HepG2 (cell line): Measurements from ENCODE around the gene SLC6A12. TPM values are rescaled to one million over a fixed set of nuclear protein-coding genes. Genes with fewer than 3 reads are reported as not detected.

Experiments
- ATAC-seq: fragments of 200-7000 bp; cut with Tn5 transposase; 3 replicates; pipeline ENCODE4 v1.9.1; 2020; ENCODE audit warnings: mild to moderate bottlenecking, moderate library complexity
- BruUV-seq: library from RNA; stranded (reverse); fragments of 400-500 nt; replicated peaks from 2 replicates; lab custom pipeline; 2021; lab: Mats Ljungman, UMichigan
- CTCF ChIA-PET: fragments of 300-600 bp; formaldehyde crosslinking; extraction: SDS; loops from one replicate; lab custom pipeline; 2021; ENCODE audit warnings: low total read pairs, inconsistent platforms, low intra/inter-chr PET ratio; lab: Yijun Ruan, JAX
- POLR2A ChIA-PET: fragments of 350-600 bp; sonication (Branson Sonifier 250); formaldehyde crosslinking; loops from one replicate; lab custom pipeline; 2020; ENCODE audit warnings: antibody characterized with exemption, inconsistent platforms; lab: Yijun Ruan, JAX
- DNase-seq: peaks from one replicate; pipeline ENCODE4 v3.0.0-alpha.2; 2015; ENCODE audit warnings: low spot score
- FAIRE-seq: peaks from 3 replicates; lab custom pipeline; 2011; peaks lifted over from hg19 to GRCh38; lab: Jason Lieb, UNC
- H2AFZ ChIP-seq: one replicate; pipeline ENCODE4 v1.6.1; 2011; ENCODE audit warnings: low read length, inconsistent platforms
- H3K27ac ChIP-seq: fragments of 300-600 bp; 3 replicates; pipeline ENCODE4 v1.8.0; 2011; ENCODE audit warnings: mixed run types, mild to moderate bottlenecking, mixed read lengths, low read length, inconsistent platforms; ENCODE audit not compliant: insufficient read depth; ENCODE audit errors: extremely low read length
- H3K27me3 ChIP-seq, 2 experiments: fragments of 200-600 bp in 1 of 2; 2 replicates in 1 of 2; 3 replicates in 1 of 2; pipeline versions ENCODE4 v1.6.0 to v1.8.0; 2011; ENCODE audit warnings: low read length in 2 of 2, mild to moderate bottlenecking in 2 of 2, moderate library complexity in 2 of 2, inconsistent platforms in 1 of 2; ENCODE audit not compliant: insufficient read depth in 2 of 2, control insufficient read depth in 1 of 2
- H3K36me3 ChIP-seq, 2 experiments: fragments of 200-600 bp in 1 of 2; replicated peaks in 1 of 2; 2 replicates in 1 of 2; 3 replicates in 1 of 2; pipeline versions ENCODE4 v1.5.1 to v1.8.0; 2011; ENCODE audit warnings: low read length in 2 of 2, inconsistent platforms in 1 of 2; ENCODE audit not compliant: insufficient read depth in 2 of 2, control insufficient read depth in 1 of 2
- H3K4me1 ChIP-seq: 2 replicates; pipeline ENCODE4 v1.5.1; 2012; ENCODE audit warnings: low read length, inconsistent platforms; ENCODE audit not compliant: insufficient read depth
- H3K4me2 ChIP-seq: 2 replicates; pipeline ENCODE4 v1.6.0; 2011; ENCODE audit warnings: low read depth, low read length, inconsistent platforms
- H3K4me3 ChIP-seq, 3 experiments: fragments of 200-600 bp in 1 of 3; sonication (generic), shearing (Covaris generic) in 1 of 3; replicated peaks in 1 of 3; 2 replicates each; pipeline ENCODE4 v1.5.1; 2011 to 2016; ENCODE audit warnings: low read length in 3 of 3, inconsistent platforms in 2 of 3, low read depth in 2 of 3, mild to moderate bottlenecking in 2 of 3, control low read depth in 1 of 3, mixed read lengths in 1 of 3; ENCODE audit not compliant: insufficient read depth in 1 of 3
- H3K79me2 ChIP-seq: one replicate; pipeline ENCODE4 v1.6.1; 2011; ENCODE audit warnings: low read length, inconsistent platforms; ENCODE audit not compliant: insufficient read depth
- H3K9ac ChIP-seq: 2 replicates; pipeline ENCODE4 v1.6.0; 2011; ENCODE audit warnings: mild to moderate bottlenecking, low read depth, low read length, inconsistent platforms; ENCODE audit not compliant: insufficient read depth
- H3K9me3 ChIP-seq: 2 replicates; pipeline ENCODE4 v1.5.1; 2012; ENCODE audit warnings: mild to moderate bottlenecking, low read length
- H4K20me1 ChIP-seq: 2 replicates; pipeline ENCODE4 v1.6.0; 2011; ENCODE audit warnings: inconsistent platforms, mild to moderate bottlenecking, low read length, moderate library complexity; ENCODE audit not compliant: insufficient read depth
- AHR ChIP-seq: IDR thresholded peaks from 2 replicates; pipeline ENCODE4 v1.6.1; 2018; ENCODE audit warnings: missing genetic modification reagents, missing compliant biosample characterization
- BCL6 ChIP-seq: IDR thresholded peaks from 2 replicates; pipeline ENCODE4 v1.6.1; 2016; ENCODE audit warnings: missing genetic modification reagents, missing compliant biosample characterization
- CEBPG ChIP-seq: IDR thresholded peaks from 2 replicates; pipeline ENCODE4 v1.6.1; 2016
- ETV5 ChIP-seq: IDR thresholded peaks from 2 replicates; pipeline ENCODE4 v1.6.1; 2018; ENCODE audit warnings: missing biosample characterization, missing genetic modification reagents, inconsistent platforms, borderline replicate concordance
- HHEX ChIP-seq: IDR thresholded peaks from 2 replicates; pipeline ENCODE4 v1.6.1; 2016; ENCODE audit warnings: control low read depth
- HNRNPK ChIP-seq: fragments of 200-400 bp; formaldehyde crosslinking; IDR thresholded peaks from 2 replicates; pipeline ENCODE4 v1.6.1; 2018; ENCODE audit warnings: low read length, low read depth, moderate library complexity, mild to moderate bottlenecking; ENCODE audit not compliant: poor library complexity, severe bottlenecking
- MYPOP ChIP-seq: sonication (generic); formaldehyde crosslinking; IDR thresholded peaks from 2 replicates; pipeline ENCODE4 v1.8.1; 2023; ENCODE audit warnings: mild to moderate bottlenecking, moderate library complexity, missing genetic modification reagents
- NFATC3 ChIP-seq: sonication (generic); formaldehyde crosslinking; IDR thresholded peaks from 2 replicates; pipeline ENCODE4 v1.5.1; 2020; ENCODE audit warnings: mild to moderate bottlenecking, missing genetic modification reagents
- NR3C1 ChIP-seq: sonication (generic); formaldehyde crosslinking; IDR thresholded peaks from 2 replicates; pipeline ENCODE4 v1.4.0; 2020; ENCODE audit warnings: missing genetic modification reagents
- PHF8 ChIP-seq: sonication (generic); formaldehyde crosslinking; IDR thresholded peaks from 2 replicates; pipeline ENCODE4 v1.5.0; 2020; ENCODE audit warnings: missing genetic modification reagents
- RBAK ChIP-seq: sonication (generic); formaldehyde crosslinking; IDR thresholded peaks from 2 replicates; pipeline ENCODE4 v1.5.1; 2020; ENCODE audit warnings: mild to moderate bottlenecking, missing genetic modification reagents
- SNRNP70 ChIP-seq: fragments of 200-400 bp; formaldehyde crosslinking; IDR thresholded peaks from 2 replicates; pipeline ENCODE4 v1.6.1; 2017; ENCODE audit warnings: mild to moderate bottlenecking, low read depth, low read length, moderate library complexity
- XBP1 ChIP-seq: sonication (generic); formaldehyde crosslinking; IDR thresholded peaks from 2 replicates; pipeline ENCODE4 v1.5.0; 2020; ENCODE audit warnings: missing genetic modification reagents
- ZBED4 ChIP-seq: sonication (generic); formaldehyde crosslinking; IDR thresholded peaks from 2 replicates; pipeline ENCODE4 v1.4.0; 2020; ENCODE audit warnings: missing genetic modification reagents, borderline replicate concordance
- ZNF616 ChIP-seq: sonication (generic); formaldehyde crosslinking; IDR thresholded peaks from 2 replicates; pipeline ENCODE4 v1.5.0; 2020; ENCODE audit warnings: low read depth, mild to moderate bottlenecking, missing genetic modification reagents
- ZNF629 ChIP-seq: sonication (generic); formaldehyde crosslinking; conservative IDR thresholded peaks from 2 replicates; pipeline ENCODE4 v1.5.0; 2020; ENCODE audit warnings: missing genetic modification reagents
- WGBS: methylation state at CpG from one replicate; pipeline ENCODE4 v1.1.6; 2017; ENCODE audit warnings: low lambda C conversion rate; 5-methylcytosine and 5-hydroxymethylcytosine counted together
- in situ Hi-C: cut with HindIII; loops from 2 replicates; pipeline ENCODE4 v1.10.0; 2017; ENCODE audit warnings: low pct_unique_long_range_greater_than_20kb; ENCODE audit not compliant: extremely low pct_ligation_motif_present
- intact Hi-C: fragments of 100-400 bp; cut with micrococcal nuclease; formaldehyde crosslinking; loops from one replicate; pipeline ENCODE4 v1.10.0; 2022; ENCODE audit not compliant: unreplicated experiment
- polyA plus RNA-seq, 8 experiments: library from polyadenylated mRNA; depleted of rRNA in 3 of 8; stranded (reverse) in 7 of 8; unstranded in 1 of 8; fragments of >200 nt; fragmentation: Illumina TruSeq in 4 of 8; extraction: Trizol in 4 of 8; gene quantifications; 2 replicates each; pipeline versions ENCODE4 v1.2.1 to v1.2.3, GENCODE V29; 2011 to 2016; ENCODE audit warnings: low read depth in 4 of 8, missing spikeins in 1 of 8, mixed read lengths in 1 of 8; ENCODE audit not compliant: insufficient read depth in 1 of 8
- total RNA-seq, 5 experiments: library from RNA; depleted of rRNA; stranded (reverse); fragments of >200 nt; fragmentation: Illumina TruSeq; extraction: Trizol; gene quantifications; 2 replicates each; pipeline ENCODE4 v1.2.3, GENCODE V29; 2016; ENCODE audit warnings: low read depth in 1 of 5

The SLC6A12 gene
- total and polyA plus RNA-seq, 2 of the 13 experiments (the other 11 are each of a cell fraction or from before 2014, with no cell fraction given): 3.7 to 18.8 TPM

- TF ChIP-seq ZBED4 (CRISPR knock-in tag) (no peak), XBP1 (CRISPR knock-in tag) (no peak), MYPOP (CRISPR knock-in tag) (no peak)
Measured at GRCh38 chr12:220946-221550, 7.1 kb upstream of the SLC6A12 start (continued).

- no peak overlapping the region for H2AFZ ChIP-seq
- no peaks in the 10 kb centered on the region for H3K79me2 ChIP-seq
- no TSS peak for BruUV-seq
- no peaks in the 10 kb centered on the region for H3K36me3 ChIP-seq
- POLR2A ChIA-PET: interaction anchor here (1.1 to 1.7 kb wide), 4 partner anchors 10 to 76 kb away, joined by 4 to 14 read pairs (median 4); no protein-coding TSS in a partner anchor
- H3K4me2 ChIP-seq: no peak overlapping the region
- H3K4me1 ChIP-seq: peaks cover 10% of the 10 kb centered on the region
- no peak overlapping the region for H3K27ac ChIP-seq
- peaks cover 0 to 1% of the 10 kb centered on the region in 2 experiments; a peak in 1 of 5 replicates for H3K27me3 ChIP-seq
- in situ Hi-C loops (no loop called here), intact Hi-C loops (no loop called here)
- FAIRE-seq: no peak
- WGBS: 60% methylated on average over 4 of the region's 6 CpGs
- no peak overlapping the region for H3K9ac ChIP-seq
- no peaks in the 10 kb centered on the region for H4K20me1 ChIP-seq
- no peaks in the 10 kb centered on the region for H3K9me3 ChIP-seq
- ATAC-seq: no peak
- TF ChIP-seq ETV5 (no peak), ZNF616 (CRISPR knock-in tag) (no peak), PHF8 (CRISPR knock-in tag) (no peak), BCL6 (CRISPR knock-in tag) (no peak), HNRNPK (no peak), ZNF629 (no peak), AHR (CRISPR knock-in tag) (no peak), RBAK (no peak), NR3C1 (no peak), HHEX (no peak), CEBPG (CRISPR knock-in tag) (no peak), NFATC3 (CRISPR knock-in tag) (no peak), SNRNP70 (no peak)
- CTCF ChIA-PET: interaction anchor here (1.3 to 1.9 kb wide), 3 partner anchors 31 to 54 kb away, joined by 3 to 11 read pairs (median 4); no protein-coding TSS in a partner anchor
- H3K4me3 ChIP-seq: no peak overlapping the region
- no peak for DNase-seq
Measured at GRCh38 chr12:220491-220890, 6.5 kb upstream of the SLC6A12 start.
